ENCODE measurements around the gene ANXA2. TPM values are rescaled to one million over a fixed set of nuclear protein-coding genes. Genes with fewer than 3 reads are reported as not detected.
A peak's percentile ranks its signal among the peaks of the same experiment; 100 is the strongest.
"Not testable (repeated sequence)": the region's sequence is repeated elsewhere in the genome, so short reads cannot be mapped to it uniquely, and the experiment has no call there.

The ANXA2 gene
- total RNA-seq, 2 donors from 2014 or later, result 214 to 388 TPM

GRCh38 chr15:60407415-60407805 lies 9.6 kb upstream of the ANXA2 start:
- Histone ChIP-seq H3K4me3 (no peak overlapping the region), H3K27ac (peak overlapping the region; percentile 9 to 25), H3K4me1 (peaks cover 0 to 10% of the 10 kb centered on the region in 2 donors), H3K27me3 (no peaks in the 10 kb centered on the region), H3K36me3 (no peaks in the 10 kb centered on the region), H3K9me3 (no peaks in the 10 kb centered on the region)
- no peak for TF ChIP-seq CTCF (IDR thresholded peaks at IDR 0.05)
- DNase-seq (ENCODE audit: low spot score), result no peak

DNA sequence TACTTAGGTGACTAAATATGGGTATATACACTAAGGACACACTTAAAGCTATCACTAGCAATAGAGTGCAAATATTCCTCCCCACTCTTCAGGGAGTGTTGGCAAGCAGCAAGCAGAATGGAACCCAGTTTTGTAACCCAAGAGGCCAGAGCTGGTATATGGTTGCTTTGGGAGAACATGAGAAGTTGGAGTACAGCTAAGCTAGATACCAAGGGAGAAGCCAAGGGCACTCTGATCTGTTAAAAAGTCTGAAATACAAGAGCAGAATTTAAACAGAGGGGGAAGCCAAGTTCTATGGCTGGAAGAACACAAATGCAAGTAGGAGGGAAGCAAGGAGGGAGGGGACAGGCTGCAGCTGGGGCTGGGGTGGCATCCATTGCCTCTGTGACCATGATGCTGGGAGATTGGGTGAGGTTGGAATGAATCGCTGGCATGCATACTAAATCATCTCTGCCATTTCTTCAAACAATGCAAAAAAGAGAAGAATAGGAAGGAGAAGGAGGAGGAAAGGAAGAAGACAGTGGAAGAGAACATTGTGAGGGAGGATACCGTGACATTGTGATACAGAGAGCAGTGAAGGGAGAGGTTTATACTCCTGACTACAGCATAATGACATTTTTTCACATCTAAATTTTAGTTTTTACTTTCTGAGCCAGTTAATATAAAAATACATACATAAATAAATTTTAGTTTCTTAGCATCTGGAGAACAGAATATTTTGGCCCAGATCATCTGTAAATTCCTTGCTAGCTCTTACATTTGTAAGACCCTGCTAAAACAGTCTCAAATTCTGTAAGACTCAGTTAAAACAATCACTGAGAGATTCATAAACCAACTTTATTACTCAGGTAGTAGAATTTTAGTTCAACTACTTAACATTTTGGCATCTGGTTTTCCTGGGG lies 9.0 kb upstream of the ANXA2 start:
- DNase-seq (ENCODE audit: low spot score), result no peak
- no peak for TF ChIP-seq CTCF (IDR thresholded peaks at IDR 0.05)
- Histone ChIP-seq H3K4me3 (no peak overlapping the region), H3K27me3 (no peaks in the 10 kb centered on the region), H3K9me3 (no peaks in the 10 kb centered on the region), H3K27ac (peak overlapping the region; percentile 9 to 25), H3K4me1 (peaks cover 0 to 10% of the 10 kb centered on the region in 2 donors), H3K36me3 (no peaks in the 10 kb centered on the region)

GRCh38 chr15:60405399-60405798 lies 7.6 kb upstream of the ANXA2 start:
- H3K4me1 ChIP-seq, result peaks cover 0 to 10% of the 10 kb centered on the region in 2 donors
- H3K36me3 ChIP-seq, result no peaks in the 10 kb centered on the region
- DNase-seq (ENCODE audit: low spot score), result no peak
- TF ChIP-seq CTCF (IDR thresholded peaks at IDR 0.05), result no peak
- H3K27me3 ChIP-seq, result no peaks in the 10 kb centered on the region
- no peak overlapping the region for H3K4me3 ChIP-seq
- no peaks in the 10 kb centered on the region for H3K9me3 ChIP-seq
- H3K27ac ChIP-seq, result no peak overlapping the region

DNA sequence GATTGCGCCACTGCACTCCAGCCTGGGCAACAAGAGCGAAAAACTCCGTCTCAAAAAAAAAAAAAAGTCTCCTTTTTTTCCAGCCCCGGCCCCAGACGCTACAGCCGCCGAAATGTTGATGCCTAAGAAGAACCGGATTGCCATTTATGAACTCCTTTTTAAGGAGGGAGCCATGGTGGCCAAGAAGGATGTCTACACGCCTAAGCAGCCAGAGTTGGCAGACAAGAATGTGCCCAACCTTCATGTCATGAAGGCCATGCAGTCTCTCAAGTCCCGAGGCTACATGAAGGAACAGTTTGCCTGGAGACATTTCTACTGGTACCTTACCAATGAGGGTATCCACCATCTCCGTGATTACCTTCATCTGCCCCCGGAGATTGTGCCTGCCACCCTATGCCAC lies 6.6 kb upstream of the ANXA2 start:
- H3K36me3 ChIP-seq; H3K4me3 ChIP-seq; H3K27me3 ChIP-seq; H3K9me3 ChIP-seq; DNase-seq (ENCODE audit: low spot score); H3K27ac ChIP-seq: not testable (repeated sequence)
- H3K4me1 ChIP-seq, result peaks cover 0 to 14% of the 10 kb centered on the region in 2 donors

GRCh38 chr15:60400944-60401343 lies 3.2 kb upstream of the ANXA2 start:
- H3K4me1 ChIP-seq, result peaks cover 0 to 20% of the 10 kb centered on the region in 2 donors
- H3K9me3 ChIP-seq, result no peaks in the 10 kb centered on the region
- no peak for DNase-seq (ENCODE audit: low spot score)
- no peak overlapping the region for H3K4me3 ChIP-seq
- no peaks in the 10 kb centered on the region for H3K36me3 ChIP-seq
- no peak overlapping the region for H3K27ac ChIP-seq
- TF ChIP-seq CTCF (IDR thresholded peaks at IDR 0.05), result no peak
- no peaks in the 10 kb centered on the region for H3K27me3 ChIP-seq

DNA sequence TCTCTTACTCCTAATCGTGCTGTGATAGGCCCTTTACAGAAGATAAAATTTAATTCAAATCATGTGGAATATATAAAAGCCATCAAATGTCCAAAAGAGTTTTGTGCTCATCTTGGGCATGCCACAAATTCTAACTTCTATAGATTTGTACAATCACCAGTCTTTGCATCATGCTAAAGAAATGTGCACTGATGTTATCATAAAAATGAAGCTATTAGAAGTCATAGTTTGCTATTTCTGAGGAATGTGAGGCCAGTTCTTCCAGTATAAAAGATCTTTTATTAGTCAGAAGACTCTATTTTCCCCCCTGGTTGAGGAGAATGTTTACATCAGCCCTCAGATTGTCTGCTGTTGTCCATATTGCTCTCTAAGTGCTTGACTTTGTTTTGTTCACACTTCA lies 2.1 kb upstream of the ANXA2 start:
- H3K27me3 ChIP-seq, result no peaks in the 10 kb centered on the region
- peak overlapping the region in 1 of 2 donors; percentile 97 for H3K27ac ChIP-seq
- no peaks in the 10 kb centered on the region for H3K36me3 ChIP-seq
- no peak overlapping the region for H3K4me3 ChIP-seq
- DNase-seq (ENCODE audit: low spot score), result no peak
- peaks cover 0 to 30% of the 10 kb centered on the region in 2 donors for H3K4me1 ChIP-seq
- no peaks in the 10 kb centered on the region for H3K9me3 ChIP-seq
- no peak for TF ChIP-seq CTCF (IDR thresholded peaks at IDR 0.05)
